A549 (cell line): ENCODE data around the gene OSBPL3. TPM values are rescaled to one million over a fixed set of nuclear protein-coding genes. Genes with fewer than 3 reads are reported as not detected.
A peak's percentile ranks its signal among the peaks of the same experiment; 100 is the strongest.

Source experiments
- ATAC-seq, 2 experiments: fragments of 200-7000 bp in 1 of 2; fragments of >200 bp in 1 of 2; cut with Nextera tagmentation in 1 of 2; cut with Tn5 transposase in 1 of 2; 3 replicates each; pipeline versions ENCODE4 v1.8.0 to v1.9.1; 2018 to 2020; ENCODE audit warnings: mild to moderate bottlenecking in 1 of 2, moderate library complexity in 1 of 2
- CTCF ChIA-PET: fragments of 300-600 bp; sonication (Branson Sonifier 250); formaldehyde crosslinking; extraction: SDS; loops from one replicate; lab custom pipeline; 2021; ENCODE audit warnings: antibody characterized with exemption, inconsistent platforms; lab: Yijun Ruan, JAX
- POLR2A ChIA-PET: fragments of 350-600 bp; formaldehyde crosslinking; extraction: SDS; loops from one replicate; lab custom pipeline; 2021; ENCODE audit warnings: antibody characterized with exemption, inconsistent platforms; lab: Yijun Ruan, JAX
- DNase-seq, 2 experiments: peaks; one replicate each; pipeline versions ENCODE4 v3.0.0 to v3.0.0-alpha.2; 2011 to 2016; ENCODE audit warnings: low read depth in 1 of 2, low spot score in 1 of 2
- FAIRE-seq: peaks from 2 replicates; lab custom pipeline; 2011; peaks lifted over from hg19 to GRCh38; lab: Jason Lieb, UNC
- H3K27ac ChIP-seq, 2 experiments: fragments of >200 bp; sonication (Bioruptor Twin); formaldehyde crosslinking; 3 replicates each; pipeline ENCODE4 v1.5.1; 2016 to 2017
- H3K4me1 ChIP-seq: fragments of >200 bp; sonication (Bioruptor Twin); formaldehyde crosslinking; 3 replicates; pipeline ENCODE4 v1.6.1; 2016
- H3K4me2 ChIP-seq: fragments of >200 bp; sonication (Bioruptor Twin); formaldehyde crosslinking; 3 replicates; pipeline ENCODE4 v1.6.1; 2016
- H3K4me3 ChIP-seq: fragments of >200 bp; sonication (Bioruptor Twin); formaldehyde crosslinking; 3 replicates; pipeline ENCODE4 v1.5.1; 2016
- H3K9me3 ChIP-seq: fragments of >200 bp; sonication (Bioruptor Twin); formaldehyde crosslinking; 3 replicates; pipeline ENCODE4 v1.6.1; 2016
- CBX2 ChIP-seq: fragments of 200-600 bp; sonication (generic); IDR thresholded peaks from 2 replicates; pipeline ENCODE4 v1.6.1; 2016; ENCODE audit warnings: low read depth, mild to moderate bottlenecking, borderline replicate concordance
- EHF ChIP-seq: fragments of 250-450 bp; sonication (Bioruptor Pico); IDR thresholded peaks from 2 replicates; pipeline ENCODE4 v1.5.0; 2020; ENCODE audit warnings: mild to moderate bottlenecking
- ESRRA ChIP-seq: fragments of 150-350 bp; IDR thresholded peaks from 2 replicates; pipeline ENCODE4 v1.6.1; 2014; ENCODE audit warnings: mild to moderate bottlenecking, low read length, borderline replicate concordance
- HDAC2 ChIP-seq: fragments of 200-600 bp; sonication (generic); IDR thresholded peaks from 2 replicates; pipeline ENCODE4 v1.6.1; 2016
- HOXB13 ChIP-seq: fragments of 250-450 bp; sonication (Bioruptor Pico); IDR thresholded peaks from 2 replicates; pipeline ENCODE4 v1.5.0; 2020; ENCODE audit warnings: low read depth, mild to moderate bottlenecking, moderate library complexity
- JUN ChIP-seq, 2 experiments: fragments of >200 bp; sonication (Bioruptor Twin); formaldehyde crosslinking; IDR thresholded peaks; 2 replicates in 1 of 2; 3 replicates in 1 of 2; pipeline ENCODE4 v1.6.1; 2016 to 2017
- MAFK ChIP-seq: fragments of 450-650 bp; IDR thresholded peaks from 2 replicates; pipeline ENCODE4 v1.6.1; 2014; ENCODE audit not compliant: partially characterized antibody
- MAZ ChIP-seq: fragments of 150-350 bp; IDR thresholded peaks from 2 replicates; pipeline ENCODE4 v1.6.1; 2014; ENCODE audit warnings: antibody characterized with exemption, low read depth, low read length, borderline replicate concordance
- PHF8 ChIP-seq: fragments of 200-600 bp; sonication (generic); IDR thresholded peaks from 2 replicates; pipeline ENCODE4 v1.6.1; 2016; ENCODE audit warnings: low read depth, mild to moderate bottlenecking, antibody characterized with exemption, moderate library complexity, borderline replicate concordance
- POLR2A ChIP-seq: IDR thresholded peaks from 2 replicates; pipeline ENCODE4 v1.6.1; 2012; ENCODE audit warnings: mild to moderate bottlenecking, low read length
- RAD21 ChIP-seq, 2 experiments: fragments of >200 bp in 1 of 2; sonication (Bioruptor Twin) in 1 of 2; formaldehyde crosslinking in 1 of 2; IDR thresholded peaks in 1 of 2; conservative IDR thresholded peaks in 1 of 2; 2 replicates in 1 of 2; 3 replicates in 1 of 2; pipeline ENCODE4 v1.6.1; 2012 to 2018; ENCODE audit warnings: inconsistent platforms in 1 of 2
- RARB ChIP-seq: fragments of 250-450 bp; sonication (Bioruptor Pico); IDR thresholded peaks from 2 replicates; pipeline ENCODE4 v1.8.0; 2021; ENCODE audit warnings: mild to moderate bottlenecking, moderate library complexity
- SREBF2 ChIP-seq: fragments of 450-650 bp; IDR thresholded peaks from 2 replicates; pipeline ENCODE4 v1.6.1; 2014; ENCODE audit warnings: mild to moderate bottlenecking, moderate library complexity
- ZC3H11A ChIP-seq: fragments of 450-650 bp; IDR thresholded peaks from 2 replicates; pipeline ENCODE4 v1.6.1; 2014; ENCODE audit warnings: antibody characterized with exemption, mild to moderate bottlenecking
- ZNF302 ChIP-seq: fragments of 250-450 bp; sonication (Bioruptor Pico); IDR thresholded peaks from 2 replicates; pipeline ENCODE4 v1.9.0; 2021; ENCODE audit warnings: inconsistent platforms, mild to moderate bottlenecking, moderate library complexity
- WGBS: methylation state at CpG from one replicate; pipeline ENCODE4 v1.1.6; 2017; ENCODE audit errors: missing lambda C conversion rate; 5-methylcytosine and 5-hydroxymethylcytosine counted together
- polyA minus RNA-seq: library from RNA; depleted of rRNA, polyadenylated mRNA; stranded (reverse); fragments of >200 nt; gene quantifications from 2 replicates; pipeline ENCODE4 v1.2.3, GENCODE V29; 2011; rRNA and poly(A)+ RNA removed
- polyA plus RNA-seq, 4 experiments: library from polyadenylated mRNA; depleted of rRNA in 3 of 4; stranded (reverse); fragments of >200 nt; fragmentation: RNase III in 1 of 4; extraction: RNeasy Plus Mini Kit Qiagen cat#74134 plus additional on column Dnase treatment in 1 of 4; gene quantifications; 2 replicates in 3 of 4; 3 replicates in 1 of 4; pipeline ENCODE4 v1.2.3, GENCODE V29; 2011 to 2017
- TF ChIP-seq, protein P1 (sequence below): fragments of 250-450 bp; sonication (Bioruptor Pico); IDR thresholded peaks from 2 replicates; pipeline ENCODE4 v1.5.0; 2021; ENCODE audit warnings: mild to moderate bottlenecking, moderate library complexity, borderline replicate concordance
- TF ChIP-seq, protein P2 (sequence below): fragments of >200 bp; sonication (Bioruptor Twin); formaldehyde crosslinking; IDR thresholded peaks from 2 replicates; pipeline ENCODE4 v1.6.1; 2016
- TF ChIP-seq, protein P3 (sequence below): fragments of >200 bp; sonication (Bioruptor Twin); formaldehyde crosslinking; IDR thresholded peaks from 3 replicates; pipeline ENCODE4 v1.6.1; 2016
- TF ChIP-seq, protein P4 (sequence below): fragments of 450-650 bp; IDR thresholded peaks from 2 replicates; pipeline ENCODE4 v1.6.1; 2014; ENCODE audit warnings: antibody characterized with exemption
- TF ChIP-seq, protein P5 (sequence below): fragments of >200 bp; sonication (Bioruptor Twin); formaldehyde crosslinking; IDR thresholded peaks from 3 replicates; pipeline ENCODE4 v1.5.1; 2016
- TF ChIP-seq, protein P6 (sequence below): IDR thresholded peaks from 2 replicates; pipeline ENCODE4 v1.6.1; 2012
- TF ChIP-seq, protein P7 (sequence below): IDR thresholded peaks from 2 replicates; pipeline ENCODE4 v1.6.1; 2012
- TF ChIP-seq, protein P8 (sequence below): IDR thresholded peaks from 2 replicates; pipeline ENCODE4 v1.6.1; 2012; ENCODE audit warnings: low read depth, borderline replicate concordance

OSBPL3 gene, protein sequence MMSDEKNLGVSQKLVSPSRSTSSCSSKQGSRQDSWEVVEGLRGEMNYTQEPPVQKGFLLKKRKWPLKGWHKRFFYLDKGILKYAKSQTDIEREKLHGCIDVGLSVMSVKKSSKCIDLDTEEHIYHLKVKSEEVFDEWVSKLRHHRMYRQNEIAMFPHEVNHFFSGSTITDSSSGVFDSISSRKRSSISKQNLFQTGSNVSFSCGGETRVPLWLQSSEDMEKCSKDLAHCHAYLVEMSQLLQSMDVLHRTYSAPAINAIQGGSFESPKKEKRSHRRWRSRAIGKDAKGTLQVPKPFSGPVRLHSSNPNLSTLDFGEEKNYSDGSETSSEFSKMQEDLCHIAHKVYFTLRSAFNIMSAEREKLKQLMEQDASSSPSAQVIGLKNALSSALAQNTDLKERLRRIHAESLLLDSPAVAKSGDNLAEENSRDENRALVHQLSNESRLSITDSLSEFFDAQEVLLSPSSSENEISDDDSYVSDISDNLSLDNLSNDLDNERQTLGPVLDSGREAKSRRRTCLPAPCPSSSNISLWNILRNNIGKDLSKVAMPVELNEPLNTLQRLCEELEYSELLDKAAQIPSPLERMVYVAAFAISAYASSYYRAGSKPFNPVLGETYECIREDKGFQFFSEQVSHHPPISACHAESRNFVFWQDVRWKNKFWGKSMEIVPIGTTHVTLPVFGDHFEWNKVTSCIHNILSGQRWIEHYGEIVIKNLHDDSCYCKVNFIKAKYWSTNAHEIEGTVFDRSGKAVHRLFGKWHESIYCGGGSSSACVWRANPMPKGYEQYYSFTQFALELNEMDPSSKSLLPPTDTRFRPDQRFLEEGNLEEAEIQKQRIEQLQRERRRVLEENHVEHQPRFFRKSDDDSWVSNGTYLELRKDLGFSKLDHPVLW
- 17.4 and 17.8 TPM in 2 replicates for polyA plus RNA-seq (2011; rRNA removed)
- polyA plus RNA-seq (2012; cell fraction: cytosol; rRNA removed), result 4.5 and 5.1 TPM in 2 replicates
- 13.1 and 14.7 TPM in 2 replicates for polyA plus RNA-seq (2012; cell fraction: nucleus; rRNA removed)
- polyA plus RNA-seq (2017; fragmentation: RNase III; extraction: RNeasy Plus Mini Kit Qiagen cat#74134 plus additional on column Dnase treatment), result 10.9 to 13.0 TPM (median 13.0 TPM) in 3 replicates
- 11.0 and 14.4 TPM in 2 replicates for polyA minus RNA-seq

DNA sequence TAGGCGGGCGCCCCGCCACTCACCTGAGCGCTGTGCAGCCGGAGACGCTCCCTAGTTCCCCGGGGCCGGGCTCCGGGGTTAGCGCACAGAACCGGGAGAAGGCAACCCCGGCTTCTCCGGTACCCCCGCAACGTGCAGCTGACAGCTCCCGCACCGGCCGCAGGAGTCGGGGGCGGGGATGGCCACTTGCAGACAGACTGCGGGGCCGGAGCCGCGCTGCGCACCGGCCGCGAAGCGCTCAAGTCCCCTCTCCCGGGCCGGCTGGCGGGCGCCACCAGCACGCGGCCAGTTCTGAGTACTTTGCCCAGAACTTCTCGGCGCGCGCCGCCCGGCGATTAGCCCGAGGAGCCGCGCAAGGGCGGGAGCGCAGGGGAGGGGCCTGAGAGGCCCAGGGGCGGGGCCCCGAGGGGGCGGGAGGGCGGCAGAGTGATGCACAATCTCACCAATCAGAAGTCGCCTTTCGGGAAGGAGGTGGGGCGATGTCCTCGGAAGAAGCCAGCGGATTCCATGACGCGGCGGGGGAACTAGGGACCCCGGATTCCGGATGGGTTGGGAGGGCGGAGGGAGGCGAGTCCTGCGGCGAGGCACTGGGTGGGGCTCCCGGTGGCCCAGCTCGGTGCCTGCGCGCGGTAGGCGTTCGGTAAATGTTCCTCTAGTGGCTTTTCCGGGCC lies at the start of gene OSBPL3:
OSBPL3 (minus strand) TSS at position 316 of the 671 bp plus-strand sequence. CDS start 87,706 bp downstream, outside the sequence.
- ChIA-PET POLR2A (interaction anchor here (1.0 to 2.2 kb wide), 10 partner anchors 15 to 159 kb away, joined by 3 to 32 read pairs (median 4); partner anchors contain the start of gene CYCS), CTCF (interaction anchor here (0.9 to 7.3 kb wide), 46 partner anchors 8 to 192 kb away, joined by 3 to 76 read pairs (median 5); no protein-coding TSS in a partner anchor)
- Histone ChIP-seq H3K9me3 (no peaks in the 10 kb centered on the region), H3K27ac (peak within 1 kb of the TSS; percentile 81 to 90), H3K4me3 (peak within 1 kb of the TSS; percentile 75), H3K4me2 (peak within 1 kb of the TSS; percentile 83), H3K4me1 (peaks cover 15% of the 10 kb centered on the region; the same call in 2 of the 3 replicates)
- TF ChIP-seq ESRRA, result no peak
- TF ChIP-seq, protein P1, sequence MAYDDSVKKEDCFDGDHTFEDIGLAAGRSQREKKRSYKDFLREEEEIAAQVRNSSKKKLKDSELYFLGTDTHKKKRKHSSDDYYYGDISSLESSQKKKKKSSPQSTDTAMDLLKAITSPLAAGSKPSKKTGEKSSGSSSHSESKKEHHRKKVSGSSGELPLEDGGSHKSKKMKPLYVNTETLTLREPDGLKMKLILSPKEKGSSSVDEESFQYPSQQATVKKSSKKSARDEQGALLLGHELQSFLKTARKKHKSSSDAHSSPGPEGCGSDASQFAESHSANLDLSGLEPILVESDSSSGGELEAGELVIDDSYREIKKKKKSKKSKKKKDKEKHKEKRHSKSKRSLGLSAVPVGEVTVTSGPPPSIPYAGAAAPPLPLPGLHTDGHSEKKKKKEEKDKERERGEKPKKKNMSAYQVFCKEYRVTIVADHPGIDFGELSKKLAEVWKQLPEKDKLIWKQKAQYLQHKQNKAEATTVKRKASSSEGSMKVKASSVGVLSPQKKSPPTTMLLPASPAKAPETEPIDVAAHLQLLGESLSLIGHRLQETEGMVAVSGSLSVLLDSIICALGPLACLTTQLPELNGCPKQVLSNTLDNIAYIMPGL (CRISPR knock-in tag), result peak; percentile 34; the same call in 1 of the 2 replicates
- no peak for TF ChIP-seq EHF
- TF ChIP-seq JUN (IDR thresholded peaks at IDR 0.05), result peak in 1 of 2 experiments; percentile 61; a peak in 3 of 5 replicates
- TF ChIP-seq RAD21 (conservative IDR thresholded peaks at IDR 0.05 in 1 of 2, IDR thresholded peaks at IDR 0.05 in 1 of 2), result peak; percentile 2 to 3; a peak in 1 of 5 replicates
- no peak for TF ChIP-seq ZNF302 (CRISPR knock-in tag)
- TF ChIP-seq PHF8, result peak; percentile 73; the same call in 1 of the 2 replicates
- TF ChIP-seq, protein P2, sequence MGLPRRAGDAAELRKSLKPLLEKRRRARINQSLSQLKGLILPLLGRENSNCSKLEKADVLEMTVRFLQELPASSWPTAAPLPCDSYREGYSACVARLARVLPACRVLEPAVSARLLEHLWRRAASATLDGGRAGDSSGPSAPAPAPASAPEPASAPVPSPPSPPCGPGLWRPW, result no peak
- no peak for TF ChIP-seq HOXB13 (CRISPR knock-in tag)
- TF ChIP-seq, protein P3, sequence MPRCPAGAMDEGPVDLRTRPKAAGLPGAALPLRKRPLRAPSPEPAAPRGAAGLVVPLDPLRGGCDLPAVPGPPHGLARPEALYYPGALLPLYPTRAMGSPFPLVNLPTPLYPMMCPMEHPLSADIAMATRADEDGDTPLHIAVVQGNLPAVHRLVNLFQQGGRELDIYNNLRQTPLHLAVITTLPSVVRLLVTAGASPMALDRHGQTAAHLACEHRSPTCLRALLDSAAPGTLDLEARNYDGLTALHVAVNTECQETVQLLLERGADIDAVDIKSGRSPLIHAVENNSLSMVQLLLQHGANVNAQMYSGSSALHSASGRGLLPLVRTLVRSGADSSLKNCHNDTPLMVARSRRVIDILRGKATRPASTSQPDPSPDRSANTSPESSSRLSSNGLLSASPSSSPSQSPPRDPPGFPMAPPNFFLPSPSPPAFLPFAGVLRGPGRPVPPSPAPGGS, result peak; percentile 52; the same call in 1 of the 3 replicates
- TF ChIP-seq, protein P4, sequence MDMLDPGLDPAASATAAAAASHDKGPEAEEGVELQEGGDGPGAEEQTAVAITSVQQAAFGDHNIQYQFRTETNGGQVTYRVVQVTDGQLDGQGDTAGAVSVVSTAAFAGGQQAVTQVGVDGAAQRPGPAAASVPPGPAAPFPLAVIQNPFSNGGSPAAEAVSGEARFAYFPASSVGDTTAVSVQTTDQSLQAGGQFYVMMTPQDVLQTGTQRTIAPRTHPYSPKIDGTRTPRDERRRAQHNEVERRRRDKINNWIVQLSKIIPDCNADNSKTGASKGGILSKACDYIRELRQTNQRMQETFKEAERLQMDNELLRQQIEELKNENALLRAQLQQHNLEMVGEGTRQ, result no peak
- no peak for TF ChIP-seq HDAC2
- peak; percentile 57 for TF ChIP-seq POLR2A
- TF ChIP-seq, protein P5, sequence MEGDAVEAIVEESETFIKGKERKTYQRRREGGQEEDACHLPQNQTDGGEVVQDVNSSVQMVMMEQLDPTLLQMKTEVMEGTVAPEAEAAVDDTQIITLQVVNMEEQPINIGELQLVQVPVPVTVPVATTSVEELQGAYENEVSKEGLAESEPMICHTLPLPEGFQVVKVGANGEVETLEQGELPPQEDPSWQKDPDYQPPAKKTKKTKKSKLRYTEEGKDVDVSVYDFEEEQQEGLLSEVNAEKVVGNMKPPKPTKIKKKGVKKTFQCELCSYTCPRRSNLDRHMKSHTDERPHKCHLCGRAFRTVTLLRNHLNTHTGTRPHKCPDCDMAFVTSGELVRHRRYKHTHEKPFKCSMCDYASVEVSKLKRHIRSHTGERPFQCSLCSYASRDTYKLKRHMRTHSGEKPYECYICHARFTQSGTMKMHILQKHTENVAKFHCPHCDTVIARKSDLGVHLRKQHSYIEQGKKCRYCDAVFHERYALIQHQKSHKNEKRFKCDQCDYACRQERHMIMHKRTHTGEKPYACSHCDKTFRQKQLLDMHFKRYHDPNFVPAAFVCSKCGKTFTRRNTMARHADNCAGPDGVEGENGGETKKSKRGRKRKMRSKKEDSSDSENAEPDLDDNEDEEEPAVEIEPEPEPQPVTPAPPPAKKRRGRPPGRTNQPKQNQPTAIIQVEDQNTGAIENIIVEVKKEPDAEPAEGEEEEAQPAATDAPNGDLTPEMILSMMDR, result no peak
- TF ChIP-seq MAFK, result no peak
- TF ChIP-seq MAZ, result peak; percentile 95
- TF ChIP-seq, protein P6, sequence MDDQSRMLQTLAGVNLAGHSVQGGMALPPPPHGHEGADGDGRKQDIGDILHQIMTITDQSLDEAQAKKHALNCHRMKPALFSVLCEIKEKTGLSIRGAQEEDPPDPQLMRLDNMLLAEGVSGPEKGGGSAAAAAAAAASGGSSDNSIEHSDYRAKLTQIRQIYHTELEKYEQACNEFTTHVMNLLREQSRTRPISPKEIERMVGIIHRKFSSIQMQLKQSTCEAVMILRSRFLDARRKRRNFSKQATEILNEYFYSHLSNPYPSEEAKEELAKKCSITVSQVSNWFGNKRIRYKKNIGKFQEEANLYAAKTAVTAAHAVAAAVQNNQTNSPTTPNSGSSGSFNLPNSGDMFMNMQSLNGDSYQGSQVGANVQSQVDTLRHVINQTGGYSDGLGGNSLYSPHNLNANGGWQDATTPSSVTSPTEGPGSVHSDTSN, result peak; percentile 91
- no peak for TF ChIP-seq CBX2
- TF ChIP-seq RARB (CRISPR knock-in tag), result no peak
- TF ChIP-seq ZC3H11A, result no peak
- TF ChIP-seq SREBF2, result no peak
- TF ChIP-seq, protein P7, sequence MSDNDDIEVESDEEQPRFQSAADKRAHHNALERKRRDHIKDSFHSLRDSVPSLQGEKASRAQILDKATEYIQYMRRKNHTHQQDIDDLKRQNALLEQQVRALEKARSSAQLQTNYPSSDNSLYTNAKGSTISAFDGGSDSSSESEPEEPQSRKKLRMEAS, result peak; percentile 2
- TF ChIP-seq, protein P8, sequence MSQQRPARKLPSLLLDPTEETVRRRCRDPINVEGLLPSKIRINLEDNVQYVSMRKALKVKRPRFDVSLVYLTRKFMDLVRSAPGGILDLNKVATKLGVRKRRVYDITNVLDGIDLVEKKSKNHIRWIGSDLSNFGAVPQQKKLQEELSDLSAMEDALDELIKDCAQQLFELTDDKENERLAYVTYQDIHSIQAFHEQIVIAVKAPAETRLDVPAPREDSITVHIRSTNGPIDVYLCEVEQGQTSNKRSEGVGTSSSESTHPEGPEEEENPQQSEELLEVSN, result peak; percentile 63; the same call in 1 of the 2 replicates
- ATAC-seq (peak; percentile 78 to 89), FAIRE-seq (no peak), DNase-seq (peak; percentile 79 to 94)
- WGBS, result under 1% methylated on average over 18 of the region's 73 CpGs
